HG02610 (cell line): ENCODE data around the gene GOLGA6A.
"Not testable (repeated sequence)": the region's sequence is repeated elsewhere in the genome, so short reads cannot be mapped to it uniquely, and the experiment has no call there.

ENCODE experiments used
- ATAC-seq: cut with Tn5 transposase; IDR thresholded peaks from one replicate; pipeline ENCODE4 v1.9.1; 2021; ENCODE audit warnings: mild to moderate bottlenecking, moderate library complexity; ENCODE audit not compliant: unreplicated experiment

Gene GOLGA6A

DNA sequence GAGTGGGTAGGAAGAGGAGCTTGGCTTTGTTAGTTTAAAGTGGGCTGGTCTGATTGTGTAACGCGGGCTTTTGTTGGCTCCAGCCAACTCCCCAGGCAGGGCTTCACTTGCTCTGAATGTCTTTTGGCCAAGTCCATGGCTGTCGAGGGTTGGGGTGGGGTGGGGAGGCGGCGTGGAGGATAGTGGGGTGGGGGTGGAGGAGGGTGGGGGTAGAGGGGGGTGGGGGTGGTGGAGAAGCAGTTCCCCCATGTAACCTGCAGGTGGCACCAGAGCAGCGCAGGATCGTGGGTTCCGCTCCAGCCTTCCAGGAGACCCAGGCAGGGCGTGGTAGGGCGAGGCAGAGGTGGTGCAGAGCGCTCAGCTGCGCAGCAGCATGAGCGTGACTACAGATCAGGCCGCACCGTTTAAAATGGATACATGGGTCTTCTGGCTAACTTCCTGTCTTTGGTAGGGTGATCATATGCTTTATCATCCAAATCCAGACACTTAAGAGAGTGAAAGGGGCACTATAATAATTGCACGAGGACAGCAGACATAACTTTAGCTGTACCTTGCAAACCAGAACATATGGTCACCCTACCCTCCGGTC lies 28.3 kb downstream of the GOLGA6A start:
- no peak for ATAC-seq

DNA sequence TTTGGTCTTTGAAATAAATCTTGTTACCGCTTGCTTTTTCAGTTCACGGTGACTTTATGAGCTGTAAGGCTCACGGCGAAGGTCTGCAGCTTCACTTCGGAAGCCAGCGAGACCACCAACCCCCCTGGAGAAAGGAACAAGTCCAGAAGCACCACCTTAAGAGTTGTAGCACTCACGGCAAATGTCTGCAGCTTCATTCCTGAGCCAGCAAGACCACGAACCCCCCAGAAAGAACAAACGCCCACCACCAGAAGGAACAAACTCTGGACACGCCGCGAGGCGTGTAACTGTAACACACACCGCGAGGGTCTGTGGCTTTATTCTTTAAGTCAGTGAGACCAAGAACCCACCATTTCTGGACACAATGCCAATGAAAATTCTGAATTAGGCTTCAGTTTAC lies 28.8 kb downstream of the GOLGA6A start:
- ATAC-seq = no peak

DNA sequence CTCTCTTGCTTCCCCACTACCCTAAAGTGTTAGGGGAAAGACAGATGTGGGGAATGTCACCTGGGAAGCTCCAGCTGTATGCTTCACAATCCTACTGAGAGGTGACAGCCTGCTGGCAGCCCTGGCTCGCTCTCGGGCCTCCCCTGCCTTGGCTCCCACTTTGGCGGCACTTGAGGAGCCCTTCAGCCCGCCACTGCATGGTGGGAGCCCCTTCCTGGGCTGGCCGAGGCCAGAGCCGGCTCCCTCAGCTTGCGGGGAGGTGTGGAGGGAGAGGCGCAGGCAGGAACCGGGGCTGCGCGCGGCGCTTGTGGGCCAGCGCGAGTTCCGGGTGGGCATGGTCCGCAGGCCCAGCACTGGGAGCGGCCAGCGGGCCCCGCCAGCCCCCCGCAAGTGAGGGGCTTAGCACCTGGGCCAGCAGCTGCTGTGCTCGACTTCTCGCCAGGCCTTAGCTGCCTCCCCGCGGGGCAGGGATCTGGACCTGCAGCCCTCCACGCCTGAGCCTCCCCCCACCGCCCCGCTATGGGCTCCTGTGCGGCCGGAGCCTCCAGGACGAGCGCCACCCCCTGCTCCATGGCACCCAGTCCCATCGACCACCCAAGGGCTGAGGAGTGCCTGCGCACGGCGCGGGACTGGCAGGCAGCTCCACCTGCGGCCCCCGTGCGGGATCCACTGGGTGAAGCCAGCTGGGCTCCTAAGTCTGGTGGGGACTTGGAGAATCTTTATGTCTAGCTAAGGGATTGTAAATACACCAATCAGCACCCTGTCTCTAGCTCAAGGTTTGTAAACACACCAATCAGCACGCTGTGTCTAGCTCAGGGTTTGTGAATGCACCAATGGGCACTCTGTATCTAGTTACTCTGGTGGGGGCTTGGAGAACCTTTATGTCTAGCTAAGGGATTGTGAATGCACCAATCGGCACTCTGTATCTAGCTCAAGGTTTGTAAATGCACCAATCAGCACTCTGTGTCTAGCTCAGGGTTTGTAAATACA lies 29.8 kb downstream of the GOLGA6A start:
- not testable (repeated sequence) for ATAC-seq

DNA sequence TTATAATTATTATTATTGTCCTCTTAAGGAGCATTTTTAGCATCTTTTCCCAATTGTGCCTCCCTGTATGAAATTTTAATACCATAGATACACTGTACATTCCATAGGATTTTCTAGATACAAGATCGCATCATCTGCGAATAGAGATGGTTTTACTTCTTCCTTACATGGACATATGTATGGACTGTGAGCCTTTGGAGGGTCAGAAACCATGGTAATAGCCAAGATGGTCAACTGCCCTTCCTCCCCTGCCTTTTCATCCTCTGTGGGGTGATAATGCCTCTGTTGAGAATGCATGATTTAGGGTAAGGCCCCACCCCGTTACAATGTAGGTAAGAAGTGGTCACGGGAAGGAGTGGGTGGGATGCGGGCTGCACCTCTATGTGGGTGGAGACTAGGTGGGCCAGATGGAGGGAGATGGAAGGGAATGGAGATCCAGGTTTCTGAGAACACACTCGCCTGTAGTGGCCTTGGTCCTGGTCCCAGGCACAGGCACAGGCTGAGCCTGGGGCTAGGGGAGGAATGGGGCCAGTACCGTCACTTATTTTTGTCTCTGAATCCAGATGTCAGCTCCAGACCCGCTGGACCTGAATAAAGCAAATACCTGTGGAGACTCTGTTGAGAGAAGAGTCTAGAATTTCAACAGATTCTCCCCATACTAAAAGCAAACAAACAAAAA lies 31.7 kb downstream of the GOLGA6A start:
- no peak for ATAC-seq

DNA sequence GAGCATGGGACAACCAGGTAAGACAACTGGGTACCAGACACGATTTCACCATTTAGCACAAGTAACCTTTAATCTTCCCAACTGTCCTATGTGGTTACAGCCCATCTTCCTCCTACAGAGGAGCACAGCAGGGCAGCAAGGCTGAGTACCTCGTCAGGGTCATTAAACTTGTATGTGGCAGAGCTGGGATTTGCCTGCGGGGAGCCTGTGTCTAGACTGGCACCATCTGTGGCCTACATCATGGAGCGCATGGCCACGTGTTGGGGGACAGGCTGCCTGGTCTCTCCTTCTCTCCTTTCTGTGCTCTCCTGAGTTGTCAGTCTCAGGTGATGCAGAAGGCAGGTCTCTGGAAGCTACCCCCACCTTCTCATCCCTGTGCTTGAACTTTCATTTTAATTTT lies 32.2 kb downstream of the GOLGA6A start:
- ATAC-seq = no peak

DNA sequence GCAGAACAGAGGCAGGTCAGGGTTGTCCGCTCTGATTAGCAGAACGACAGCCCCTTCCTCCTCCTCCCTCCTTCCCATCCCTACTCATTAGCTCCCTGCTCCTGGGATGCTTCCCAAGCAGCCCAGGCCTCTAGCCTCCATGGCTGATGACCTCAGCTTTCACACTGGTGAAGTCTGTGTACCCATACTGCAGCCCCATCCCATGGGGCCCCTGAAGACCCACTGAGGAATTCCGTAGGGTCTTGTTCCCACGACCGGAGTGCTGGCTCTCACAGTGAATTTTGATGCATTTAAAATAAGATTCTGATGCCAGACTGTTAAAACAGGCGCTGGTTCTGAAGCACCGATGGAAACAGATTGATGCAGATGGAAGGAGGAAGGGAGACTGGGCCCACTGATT lies 36.1 kb downstream of the GOLGA6A start:
- no peak for ATAC-seq

DNA sequence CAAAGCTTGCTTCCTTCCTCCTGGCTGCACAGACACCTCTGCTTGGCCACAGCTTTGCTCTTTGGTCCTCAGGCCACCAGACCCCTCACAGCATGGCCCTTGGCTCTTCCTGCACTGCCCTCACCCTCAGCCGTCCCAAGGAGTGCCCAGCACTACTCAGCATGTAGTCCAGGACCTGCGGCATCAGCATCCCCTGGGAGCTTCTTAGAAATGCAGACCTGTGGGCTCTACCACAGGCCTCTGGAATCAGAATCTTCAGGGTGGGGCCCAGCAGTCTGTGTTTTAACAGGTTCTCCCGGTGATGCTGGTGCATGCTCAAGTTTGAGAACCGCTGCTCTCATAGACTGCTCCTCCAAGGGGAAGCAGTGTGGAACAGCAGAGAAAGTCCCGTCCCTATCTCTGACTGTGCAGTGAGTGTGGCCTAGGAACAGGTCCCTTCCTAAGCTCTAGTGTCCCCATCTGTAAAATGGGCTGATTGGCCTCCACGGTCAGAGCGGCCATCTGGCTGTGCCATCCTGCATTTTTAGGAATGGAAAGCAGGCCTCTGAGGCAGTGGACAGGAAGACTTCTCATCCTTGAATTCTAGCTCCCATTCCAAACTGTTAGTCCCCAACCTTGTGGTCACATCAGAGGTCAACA lies 36.6 kb downstream of the GOLGA6A start:
- no peak for ATAC-seq

DNA sequence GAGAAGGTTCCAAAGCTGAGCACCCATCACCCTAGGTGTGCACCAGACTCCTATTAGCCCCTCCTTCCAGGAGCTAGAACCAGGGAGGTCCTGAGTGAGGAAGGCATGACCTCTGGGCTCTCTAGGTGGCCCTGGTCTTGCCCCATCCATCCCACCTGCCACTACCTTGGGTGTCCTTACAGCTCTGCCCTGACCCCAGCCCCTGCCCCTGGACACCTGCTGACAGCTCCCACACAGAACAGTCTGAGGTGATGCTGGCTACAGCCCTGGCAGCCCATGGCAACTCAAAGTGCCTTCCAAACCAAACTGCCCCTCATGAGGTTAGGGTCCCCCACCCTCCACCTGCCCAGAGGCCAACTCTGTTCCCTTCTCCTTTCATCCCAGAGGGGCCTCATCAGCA lies 37.2 kb downstream of the GOLGA6A start:
- no peak for ATAC-seq

DNA sequence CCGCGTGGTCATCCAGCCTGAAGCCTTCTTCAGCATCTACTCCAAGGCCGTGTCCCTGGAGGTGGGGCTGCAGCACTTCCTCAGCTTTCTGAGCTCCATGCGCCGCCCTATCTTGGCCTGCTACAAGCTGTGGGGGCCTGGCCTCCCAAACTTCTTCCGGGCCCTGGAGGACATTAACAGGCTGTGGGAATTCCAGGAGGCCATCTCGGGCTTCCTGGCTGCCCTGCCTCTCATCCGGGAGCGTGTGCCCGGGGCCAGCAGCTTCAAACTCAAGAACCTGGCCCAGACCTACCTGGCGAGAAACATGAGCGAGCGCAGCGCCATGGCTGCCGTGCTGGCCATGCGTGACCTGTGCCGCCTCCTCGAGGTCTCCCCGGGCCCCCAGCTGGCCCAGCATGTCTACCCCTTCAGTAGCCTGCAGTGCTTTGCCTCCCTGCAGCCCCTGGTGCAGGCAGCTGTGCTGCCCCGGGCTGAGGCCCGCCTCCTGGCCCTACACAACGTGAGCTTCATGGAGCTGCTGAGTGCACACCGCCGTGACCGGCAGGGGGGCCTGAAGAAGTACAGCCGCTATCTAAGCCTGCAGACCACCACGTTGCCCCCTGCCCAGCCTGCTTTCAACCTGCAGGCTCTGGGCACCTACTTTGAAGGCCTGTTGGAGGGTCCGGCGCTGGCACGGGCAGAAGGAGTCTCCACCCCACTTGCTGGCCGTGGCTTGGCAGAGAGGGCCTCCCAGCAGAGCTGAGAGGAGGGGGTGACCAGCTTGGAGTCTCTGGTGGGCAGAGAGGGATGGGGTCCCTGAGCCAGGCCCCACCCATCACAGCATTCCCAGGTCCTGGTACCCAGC lies 37.9 kb downstream of the GOLGA6A start:
- no peak for ATAC-seq

DNA sequence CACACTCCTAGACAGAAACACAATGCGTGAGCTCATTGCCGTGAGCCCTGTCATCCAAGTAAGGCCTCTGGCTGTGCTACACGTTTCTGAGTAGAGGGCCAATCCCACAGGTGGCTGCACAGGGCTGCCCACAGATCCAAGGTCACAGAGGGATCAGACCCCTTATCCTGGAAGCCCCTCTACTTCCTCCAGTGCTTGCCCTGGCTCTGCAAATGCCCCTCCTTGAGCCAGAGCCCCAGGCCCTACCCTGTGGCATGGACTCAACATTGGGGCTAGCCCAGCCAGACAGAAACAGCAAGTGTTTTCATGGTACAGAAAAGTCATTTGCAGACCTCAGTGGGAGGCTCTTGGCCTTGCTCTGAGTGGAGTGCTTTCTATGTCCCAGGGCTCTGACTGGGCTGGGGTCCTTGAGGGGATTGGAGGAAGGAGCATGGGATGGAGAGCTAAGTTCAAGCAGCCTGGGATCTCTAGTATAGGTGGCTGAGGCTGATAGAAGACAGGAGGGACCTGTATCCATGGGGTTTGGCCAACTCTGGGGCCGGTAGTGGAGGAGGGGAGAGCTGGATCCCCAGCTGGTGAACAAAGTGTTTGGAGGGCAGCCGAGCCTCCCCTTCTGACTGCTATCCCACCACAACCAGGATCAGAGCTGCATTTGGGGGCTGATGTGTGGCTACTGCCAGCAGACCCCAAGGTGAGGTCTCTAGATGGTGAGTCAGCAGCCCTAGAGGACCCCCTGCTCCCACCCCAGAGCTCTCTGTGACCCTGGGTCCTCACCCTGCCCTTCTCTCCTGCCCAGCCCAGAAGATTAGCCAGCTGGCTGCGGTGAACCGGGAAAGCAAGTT lies 38.7 kb downstream of the GOLGA6A start:
- no peak for ATAC-seq

DNA sequence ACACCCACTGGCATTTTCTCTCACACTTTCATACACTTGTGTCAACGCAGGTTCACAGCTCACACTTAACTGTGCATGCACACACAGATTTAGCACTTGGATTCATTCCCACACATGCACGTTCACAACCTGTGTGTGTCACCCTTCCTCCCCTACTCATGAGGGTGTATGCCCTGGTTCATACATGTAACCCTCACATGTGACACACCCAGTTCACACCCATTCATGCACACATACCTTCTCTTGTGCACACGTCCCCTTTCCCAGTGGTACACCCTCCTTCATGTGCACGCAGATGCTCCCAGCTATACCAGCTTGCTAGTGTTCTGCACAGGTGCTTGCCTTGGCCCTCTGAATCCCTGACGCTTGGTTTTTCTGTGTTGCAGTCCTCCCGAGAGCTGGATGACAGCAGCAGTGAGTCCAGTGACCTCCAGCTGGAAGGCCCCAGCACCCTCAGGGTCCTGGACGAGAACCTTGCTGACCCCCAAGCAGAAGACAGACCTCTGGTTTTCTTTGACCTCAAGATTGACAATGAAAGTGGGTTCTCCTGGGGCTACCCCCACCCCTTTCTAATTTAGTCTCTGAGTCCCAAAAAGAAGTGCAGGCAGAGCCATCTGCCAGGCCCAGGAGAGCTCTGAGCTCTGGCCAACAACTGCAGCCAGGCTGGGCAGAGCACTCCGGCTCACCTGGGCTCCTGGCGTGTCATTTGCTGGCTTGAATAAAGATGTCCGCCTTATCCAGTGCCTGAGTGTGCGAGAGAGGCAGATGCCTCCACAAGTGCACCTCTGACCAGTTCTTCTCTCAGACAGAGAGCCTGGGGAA lies 39.5 kb downstream of the GOLGA6A start:
- ATAC-seq = no peak

DNA sequence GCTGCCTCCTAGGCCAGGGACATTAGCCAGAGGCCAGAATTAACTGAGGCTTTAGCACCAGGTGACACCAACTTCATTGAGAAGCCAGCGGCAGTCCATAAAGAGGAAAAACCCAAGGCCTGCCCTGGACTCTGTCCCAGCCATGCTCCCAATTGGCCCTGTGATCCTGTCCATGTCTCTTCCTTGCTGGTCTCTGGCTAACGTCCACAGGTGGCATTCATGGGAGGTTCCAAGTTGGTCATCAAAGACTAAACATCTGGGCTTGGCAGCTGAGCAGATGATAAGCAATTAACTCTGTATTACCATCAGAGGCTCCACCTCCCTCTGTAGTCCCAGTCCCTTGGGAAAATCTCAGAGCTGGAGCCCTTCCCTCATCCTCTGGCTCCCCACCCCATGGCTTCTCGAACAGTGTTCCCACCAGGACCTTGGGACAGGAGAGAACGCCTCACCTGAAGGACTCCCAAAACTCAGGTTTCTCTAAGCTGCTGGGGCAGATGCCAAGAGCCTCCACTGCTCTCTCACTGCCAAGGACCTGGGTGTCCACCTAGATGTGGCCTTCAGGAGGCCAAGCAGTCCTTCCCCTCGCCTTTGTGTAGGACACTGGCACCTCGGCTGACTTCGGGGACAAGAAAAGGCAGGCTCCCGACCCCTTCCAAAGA lies 40.4 kb downstream of the GOLGA6A start:
- ATAC-seq = no peak

DNA sequence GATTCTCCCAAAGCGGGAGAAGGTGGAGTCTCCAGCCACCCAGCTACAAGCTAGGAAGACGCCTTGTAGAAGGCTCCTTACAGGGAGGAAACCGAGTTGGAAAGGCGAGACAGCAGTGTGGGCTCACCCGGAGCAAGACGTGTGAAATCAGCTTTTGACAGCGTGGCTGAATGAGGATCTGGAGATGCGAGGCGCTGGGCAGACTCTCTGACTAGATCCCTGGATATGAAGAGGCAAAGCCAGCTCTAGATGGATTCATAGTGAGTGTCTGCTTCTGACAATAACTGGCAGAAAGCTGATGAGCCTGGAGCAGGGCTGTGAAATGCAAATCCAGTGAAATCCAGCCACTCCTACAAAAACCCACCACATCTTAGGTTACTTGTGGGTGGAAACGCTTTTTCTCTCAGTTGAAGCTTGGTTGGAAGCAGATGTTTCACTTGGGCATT lies 41.0 kb downstream of the GOLGA6A start:
- ATAC-seq = no peak

DNA sequence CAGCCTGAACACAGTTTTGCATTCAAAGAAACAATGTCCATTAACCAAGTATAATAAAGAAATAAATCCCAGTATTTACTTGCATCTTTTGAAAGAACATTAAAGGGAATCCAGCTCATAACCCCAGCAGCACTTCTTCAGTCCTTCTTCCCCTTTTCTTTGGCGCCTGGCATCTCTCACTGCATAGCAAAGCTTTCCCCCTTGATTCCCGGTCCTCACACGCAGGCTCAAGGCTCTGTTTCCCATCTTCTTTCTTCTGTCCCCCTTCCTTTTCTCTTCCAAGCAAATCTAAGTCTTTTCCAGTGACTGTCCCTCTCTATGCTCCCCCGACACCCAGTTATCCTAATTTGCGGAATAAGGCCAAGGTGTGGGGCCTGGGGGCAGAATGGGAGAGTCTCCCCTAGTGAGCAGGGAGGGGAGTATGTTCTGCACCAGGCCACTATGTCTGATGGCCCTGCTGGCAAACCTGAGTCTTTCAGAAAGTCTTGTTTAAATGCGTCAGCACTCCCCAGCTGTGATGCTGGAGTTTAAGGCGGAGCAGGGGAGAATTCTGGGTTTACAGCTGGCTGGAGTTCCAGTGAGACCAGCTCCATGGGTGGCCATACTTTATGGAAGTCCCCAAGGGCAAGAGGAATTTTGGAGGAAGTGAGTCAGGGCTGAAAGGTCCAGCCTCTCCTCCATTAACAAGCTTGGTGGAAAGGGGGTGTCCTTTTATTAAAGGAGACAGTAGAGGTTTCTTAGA lies 42.1 kb downstream of the GOLGA6A start:
- ATAC-seq = no peak

DNA sequence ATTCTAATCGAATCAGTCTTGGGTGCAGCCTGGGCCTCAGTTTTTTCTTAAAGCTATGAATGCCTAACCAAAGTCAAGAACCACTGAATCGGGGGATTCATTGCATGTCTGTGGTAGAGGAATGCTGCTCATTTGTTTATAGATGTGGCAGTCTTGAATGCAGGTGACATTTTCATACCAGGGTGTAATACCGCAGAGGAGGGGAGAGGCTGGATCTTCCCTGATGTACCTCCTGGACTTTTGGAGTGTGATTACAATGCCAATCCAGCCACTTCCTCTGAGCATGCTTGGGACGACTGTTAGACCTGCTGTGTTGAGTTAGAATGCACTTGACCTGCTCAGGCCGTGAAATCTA lies 42.7 kb downstream of the GOLGA6A start:
- no peak for ATAC-seq

DNA sequence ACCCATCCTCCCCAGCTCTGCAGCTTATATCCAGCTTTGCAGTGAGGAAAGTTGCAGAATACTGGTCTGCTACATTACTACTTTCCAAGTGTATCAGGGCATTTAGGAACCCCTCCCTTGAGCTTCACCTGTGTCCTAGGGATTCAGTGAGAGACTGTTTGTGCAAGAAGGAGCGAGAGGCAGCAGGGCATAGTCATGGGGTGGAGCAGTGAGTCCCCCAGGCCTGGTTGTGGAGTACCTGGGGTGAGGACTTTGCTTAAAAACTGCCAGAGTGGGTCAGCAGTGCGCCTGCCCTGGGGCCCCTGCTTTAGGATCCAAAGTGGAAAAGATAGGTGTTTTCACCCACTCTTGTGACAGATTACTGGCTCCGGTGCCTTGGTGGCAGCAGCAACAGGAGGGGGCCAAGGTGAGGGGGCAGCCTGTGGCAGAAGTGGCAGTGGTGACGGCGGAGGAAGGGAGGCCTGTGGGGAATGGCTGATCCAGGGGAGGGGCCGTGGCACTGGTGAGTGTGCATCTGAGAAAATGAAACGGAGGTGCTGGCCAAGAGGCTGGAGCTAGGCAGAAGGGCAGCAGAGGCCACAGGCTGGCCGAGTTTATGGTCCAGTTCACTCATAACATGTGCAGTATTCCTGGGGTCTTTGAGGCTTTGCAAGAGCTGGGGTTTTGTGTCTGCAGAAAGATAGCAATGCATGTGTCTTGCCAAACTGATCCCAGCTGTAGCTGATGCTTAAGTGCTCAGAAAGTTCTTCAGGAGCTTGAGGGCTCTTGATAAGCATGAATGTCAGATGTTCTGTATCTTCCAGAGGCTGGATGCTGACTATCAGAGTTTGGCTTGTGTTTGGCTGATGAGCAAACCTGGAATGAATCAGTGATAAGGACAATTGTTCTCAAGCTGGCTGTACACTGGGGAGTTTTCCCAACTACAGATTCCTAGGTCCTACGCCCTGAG lies 43.4 kb downstream of the GOLGA6A start:
- ATAC-seq = no peak
